CD4-positive, alpha-beta T cell treated with Interleukin-17A for 4 hours (primary cell): Measurements from ENCODE around the gene GOLGA6L6.
"Not testable (repeated sequence)": the region's sequence is repeated elsewhere in the genome, so short reads cannot be mapped to it uniquely, and the experiment has no call there.

ENCODE experiments used
- DNase-seq: peaks from one replicate; pipeline ENCODE4 v3.0.0-alpha.2; 2020; ENCODE audit warnings: mixed read lengths

Gene GOLGA6L6, protein sequence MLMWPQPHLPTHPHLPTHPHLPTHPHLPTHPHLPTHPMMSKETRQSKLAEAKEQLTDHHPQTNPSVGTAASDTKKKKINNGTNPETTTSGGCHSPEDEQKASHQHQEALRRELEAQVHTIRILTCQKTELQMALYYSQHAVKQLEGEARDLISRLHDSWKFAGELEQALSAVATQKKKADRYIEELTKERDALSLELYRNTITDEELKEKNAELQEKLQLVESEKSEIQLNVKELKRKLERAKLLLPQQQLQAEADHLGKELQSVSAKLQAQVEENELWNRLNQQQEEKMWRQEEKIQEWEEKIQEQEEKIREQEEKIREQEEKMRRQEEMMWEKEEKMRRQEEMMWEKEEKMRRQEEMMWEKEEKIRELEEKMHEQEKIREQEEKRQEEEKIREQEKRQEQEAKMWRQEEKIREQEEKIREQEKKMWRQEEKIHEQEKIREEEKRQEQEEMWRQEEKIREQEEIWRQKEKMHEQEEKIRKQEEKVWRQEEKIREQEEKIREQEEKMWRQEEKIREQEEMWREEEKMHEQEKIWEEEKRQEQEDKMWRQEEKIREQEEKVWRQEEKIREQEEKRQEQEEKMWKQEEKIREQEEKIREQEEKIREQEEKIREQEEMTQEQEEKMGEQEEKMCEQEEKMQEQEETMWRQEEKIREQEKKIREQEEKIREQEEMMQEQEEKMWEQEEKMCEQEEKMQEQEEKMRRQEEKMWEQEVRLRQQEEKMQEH

DNA sequence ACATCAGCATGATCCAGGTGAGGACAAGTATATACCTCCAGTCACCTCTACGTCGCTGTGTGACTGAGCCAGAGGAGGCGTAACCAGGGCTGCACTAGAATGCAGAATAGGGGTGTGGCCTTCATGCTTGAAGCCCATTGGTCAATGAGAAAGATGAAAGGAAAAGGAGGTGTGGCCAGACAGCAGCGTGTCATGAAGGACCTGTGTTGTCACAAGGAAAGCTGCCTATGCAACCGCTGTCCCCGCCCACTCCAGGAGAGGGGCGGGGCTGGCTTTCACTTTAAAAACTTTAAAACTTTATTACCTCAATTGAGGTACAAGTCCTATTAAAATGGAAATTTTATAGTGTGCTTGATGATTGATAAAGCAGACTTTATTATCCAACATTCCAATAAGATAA, at the start of gene GOLGA6L6:
TSS of gene GOLGA6L6 (minus strand) at position 101 of the 400 bp plus-strand sequence. CDS start at position 10, 91 bp downstream.
- not testable (repeated sequence) for DNase-seq

DNA sequence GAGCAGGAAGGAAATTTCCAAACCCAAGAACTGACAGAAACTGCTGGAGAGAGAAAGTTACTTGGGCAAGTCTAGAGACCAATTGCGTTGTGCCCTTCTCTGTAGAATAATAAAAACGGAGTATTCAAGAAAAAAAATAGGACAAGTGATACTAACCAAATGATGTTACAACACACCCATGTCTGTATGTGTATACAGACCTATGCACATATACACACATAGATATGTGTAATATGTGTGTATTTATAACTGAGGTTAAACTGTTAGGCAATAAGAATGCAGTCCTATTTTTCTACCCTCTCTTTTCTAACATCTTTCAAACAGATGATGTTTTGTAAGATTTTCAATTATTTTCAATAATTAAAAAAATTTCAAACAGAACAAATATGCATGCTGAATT, 48.5 kb upstream of the GOLGA6L6 start:
- DNase-seq = not testable (repeated sequence)

DNA sequence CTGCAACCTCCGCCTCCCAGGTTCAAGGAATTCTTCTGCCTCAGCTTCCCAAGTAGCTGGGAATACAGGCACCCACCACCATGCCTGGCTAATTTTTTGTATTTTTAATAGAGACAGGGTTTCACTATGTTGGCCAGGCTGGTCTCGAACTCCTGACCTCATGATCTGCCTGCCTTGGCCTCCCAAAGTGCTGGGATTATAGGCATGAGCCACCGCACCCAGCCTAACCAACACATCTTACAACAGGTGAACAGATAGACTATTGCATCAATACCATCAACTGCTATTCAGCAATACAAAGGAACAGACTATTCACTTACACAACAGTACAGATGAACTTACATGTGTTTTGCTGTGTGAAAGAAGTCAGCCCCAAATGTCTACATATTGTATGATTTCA, 45.2 kb upstream of the GOLGA6L6 start:
- not testable (repeated sequence) for DNase-seq

DNA sequence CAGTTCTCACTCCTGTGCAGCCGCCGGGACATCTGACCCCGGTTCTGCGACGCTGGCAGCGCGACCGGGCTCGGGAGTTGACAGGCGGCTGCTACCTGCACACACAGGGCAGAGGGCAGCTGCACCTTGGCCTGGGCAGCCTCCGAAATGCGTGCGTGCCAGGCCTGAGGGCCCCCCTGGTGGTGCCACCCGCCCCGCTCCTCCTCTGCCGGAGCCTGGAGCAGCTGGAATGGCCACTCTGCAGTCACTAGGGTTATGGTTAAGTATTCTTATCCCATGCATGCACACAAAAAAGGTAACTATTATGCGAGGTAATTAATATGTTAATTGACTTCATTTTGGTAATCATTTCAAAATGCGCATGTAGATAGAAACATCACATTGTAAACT, 41.1 kb upstream of the GOLGA6L6 start:
- DNase-seq = not testable (repeated sequence)

DNA sequence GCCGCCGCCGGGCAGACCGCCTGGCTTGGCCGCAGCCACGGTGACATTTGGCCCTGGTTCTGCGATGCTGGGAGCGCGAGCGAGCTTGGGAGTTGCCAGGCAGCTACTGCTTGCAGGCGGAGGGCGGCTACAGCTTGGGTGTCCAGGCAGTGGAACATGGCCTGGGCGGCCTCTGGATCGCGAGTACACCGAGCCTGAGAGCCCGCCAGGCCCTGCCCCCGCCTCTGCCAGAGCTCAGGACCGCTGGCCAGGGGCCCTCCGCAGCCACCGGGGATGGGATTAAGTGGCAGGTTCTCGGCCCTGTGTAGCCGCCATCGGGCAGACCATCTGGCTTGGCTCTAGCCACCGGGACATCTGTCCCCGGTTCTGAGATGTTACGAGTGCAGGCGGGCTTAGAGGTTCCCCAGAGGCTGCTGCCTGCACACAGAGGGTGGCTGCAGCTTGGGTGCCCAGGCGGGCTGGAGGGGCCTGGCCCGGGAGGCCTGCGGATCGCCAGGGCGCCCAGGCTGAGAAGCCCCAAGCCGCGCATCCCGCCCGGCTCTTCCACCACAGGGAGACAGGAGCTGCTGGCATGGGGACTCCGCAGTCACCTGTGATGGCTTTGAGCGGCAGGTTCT, 40.6 kb upstream of the GOLGA6L6 start:
- not testable (repeated sequence) for DNase-seq

DNA sequence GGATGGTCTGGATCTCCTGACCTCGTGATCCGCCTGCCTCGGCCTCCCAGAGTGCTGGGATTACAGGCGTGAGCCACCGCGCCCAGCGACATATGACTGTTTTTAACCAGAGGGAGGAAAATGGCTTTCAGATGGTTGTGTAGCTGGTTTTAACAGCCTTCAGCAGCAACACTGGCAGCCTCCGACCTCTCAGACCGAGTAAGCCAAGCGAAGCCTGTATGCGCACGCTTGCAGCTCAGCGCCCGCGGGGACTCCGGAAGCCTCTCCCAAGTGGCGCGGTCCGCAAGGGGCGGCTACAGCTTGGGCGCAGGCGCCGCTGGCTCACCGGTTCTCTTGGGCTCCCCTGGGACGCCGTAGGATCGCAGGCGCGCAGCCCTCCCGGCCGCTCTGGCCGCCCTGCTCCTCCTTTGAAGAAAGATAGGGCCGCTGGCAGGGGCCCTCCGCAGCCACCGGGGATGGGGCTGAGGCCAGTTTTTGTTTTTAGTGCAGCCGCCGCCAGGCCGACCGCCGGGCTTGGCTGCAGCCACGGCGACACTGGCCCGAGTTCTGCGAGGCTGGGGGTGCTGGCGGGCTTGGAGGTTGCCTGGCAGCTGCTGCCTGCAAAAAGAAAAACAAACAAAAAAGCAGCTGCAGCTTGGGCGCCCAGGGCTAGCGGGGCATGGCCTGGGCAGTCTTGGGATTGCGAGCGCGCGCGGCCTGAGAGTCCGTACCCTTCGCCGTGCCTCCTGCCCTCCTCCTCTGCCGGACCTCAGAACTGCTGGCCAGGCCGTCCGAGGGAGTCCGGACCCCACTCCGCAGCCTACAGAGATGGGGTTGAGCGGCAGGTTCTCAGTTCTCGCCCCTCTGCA, 39.9 kb upstream of the GOLGA6L6 start:
- DNase-seq = not testable (repeated sequence)

DNA sequence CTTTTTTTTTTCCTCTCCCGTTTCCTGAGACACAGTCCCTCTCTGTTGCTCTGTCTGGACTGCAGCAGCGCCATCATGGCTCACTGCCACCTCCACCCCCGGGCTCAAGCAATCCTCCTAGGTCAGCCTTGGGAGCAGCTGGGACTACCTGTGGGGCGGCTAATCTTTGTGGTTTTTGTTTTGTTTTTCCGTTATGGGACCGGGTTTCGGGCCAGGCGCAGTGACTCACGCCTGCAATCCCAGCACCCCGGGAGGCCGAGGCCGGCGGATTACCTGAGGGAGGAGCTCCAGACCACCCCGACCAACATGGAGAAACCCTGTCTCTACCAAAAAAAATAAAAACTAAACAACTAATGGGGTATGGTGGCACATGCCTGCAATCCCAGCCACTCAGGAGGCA, 38.1 kb upstream of the GOLGA6L6 start:
- not testable (repeated sequence) for DNase-seq

DNA sequence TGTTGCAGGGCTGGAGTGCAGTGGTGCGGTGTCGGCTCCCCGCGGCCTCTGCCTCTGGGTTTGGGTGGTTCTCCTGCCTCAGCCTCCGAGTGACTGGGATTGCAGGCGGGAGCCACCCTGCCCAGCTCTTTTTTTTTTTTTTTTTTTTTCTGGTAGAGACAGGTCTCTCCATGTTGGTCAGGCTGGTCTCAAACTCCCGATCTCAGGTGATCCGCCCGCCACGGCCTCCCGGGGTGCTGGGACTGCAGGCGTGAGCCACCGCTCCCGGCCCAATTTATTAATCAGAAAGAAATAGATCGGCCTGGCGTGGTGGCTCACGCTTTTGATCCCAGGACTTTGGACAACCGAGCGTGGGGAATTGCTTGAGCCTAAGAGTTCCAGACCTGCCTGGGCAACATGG, 9.7 kb upstream of the GOLGA6L6 start:
- not testable (repeated sequence) for DNase-seq

DNA sequence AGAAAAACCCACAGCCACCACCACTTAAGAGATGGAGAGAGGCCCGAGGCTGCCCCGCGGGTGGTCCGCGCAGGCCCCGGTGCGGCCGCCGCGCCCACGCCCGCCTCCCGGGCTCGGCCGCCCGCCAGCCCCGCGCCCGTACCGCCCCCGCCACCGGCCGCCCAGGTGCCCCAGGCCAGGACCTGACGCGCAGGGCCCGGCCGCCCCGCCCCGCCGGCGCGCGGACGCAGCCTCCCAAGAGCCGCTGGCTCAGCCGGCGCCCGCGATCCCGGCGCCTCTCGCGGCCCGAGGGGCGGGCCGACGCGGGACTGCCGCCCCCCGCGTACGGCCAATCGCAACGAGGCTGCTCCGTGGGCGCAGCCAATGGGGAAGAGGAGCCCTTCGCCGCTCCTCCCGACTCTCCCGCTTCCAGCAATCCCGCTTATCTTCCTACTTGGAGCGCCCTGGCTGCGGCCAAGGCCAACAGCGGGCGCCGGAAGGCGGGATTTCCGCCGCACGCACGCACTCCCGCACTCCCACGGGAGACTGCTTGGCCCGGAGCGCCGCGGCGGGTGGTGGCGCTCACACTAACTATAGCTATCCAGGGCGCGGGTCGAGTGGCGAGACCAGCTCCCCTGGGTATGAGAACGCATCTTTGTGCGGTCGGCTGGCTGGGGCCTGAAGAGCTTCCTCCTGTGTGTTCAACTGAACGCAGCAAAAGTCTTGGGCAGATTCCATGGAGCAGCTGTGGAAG, 35.5 kb downstream of the GOLGA6L6 start:
- not testable (repeated sequence) for DNase-seq

DNA sequence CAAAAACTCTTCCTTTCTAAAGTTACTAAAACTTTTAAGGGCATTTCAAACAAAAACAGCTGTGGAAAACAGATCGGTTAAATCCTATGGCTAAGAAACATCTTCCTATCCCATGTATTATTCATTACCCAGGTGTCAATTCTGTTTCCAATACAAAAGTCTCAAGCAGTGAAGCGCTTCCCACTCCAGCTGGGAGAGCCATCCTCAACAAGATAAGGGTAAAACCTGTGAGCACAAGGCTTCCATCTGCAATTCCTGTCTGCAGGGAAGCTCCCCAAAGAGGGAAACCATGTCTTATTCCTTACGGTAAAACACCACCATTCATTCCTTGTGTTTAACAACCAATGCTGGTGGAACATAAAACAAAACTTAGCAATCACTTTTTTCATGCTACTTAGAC, 38.8 kb downstream of the GOLGA6L6 start:
- DNase-seq = not testable (repeated sequence)

DNA sequence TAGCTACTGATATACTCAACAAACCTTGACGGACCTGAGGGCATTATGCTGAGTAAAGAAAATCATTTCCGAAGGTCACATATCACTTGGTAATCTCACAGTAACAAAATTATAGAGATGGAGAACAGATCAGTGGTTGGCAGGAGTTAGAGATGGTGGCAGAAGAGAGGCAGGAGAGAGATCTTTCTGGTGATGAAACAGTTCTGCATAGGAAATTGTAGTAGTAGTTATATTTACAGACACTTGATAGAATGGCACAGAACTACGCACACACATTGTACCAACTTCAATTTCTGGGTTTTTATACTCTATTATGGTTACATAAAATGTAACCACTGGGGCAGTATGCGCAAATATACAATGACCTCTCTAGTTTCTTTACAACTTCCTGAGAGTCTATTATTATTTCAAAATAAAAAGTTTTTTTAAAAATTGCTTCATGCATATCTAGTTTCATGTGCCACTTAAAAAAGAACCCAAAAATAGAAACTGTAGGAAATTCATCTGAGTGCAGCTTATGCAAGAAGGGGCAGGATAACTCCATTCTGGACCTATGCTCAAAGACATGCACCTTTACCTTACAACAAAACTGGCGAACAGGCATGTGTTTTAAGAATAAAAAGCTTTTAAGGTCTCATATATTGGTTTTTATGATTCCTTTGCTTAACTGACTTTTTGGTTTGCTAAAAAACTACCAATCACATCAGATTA, 39.9 kb downstream of the GOLGA6L6 start:
- DNase-seq = not testable (repeated sequence)

DNA sequence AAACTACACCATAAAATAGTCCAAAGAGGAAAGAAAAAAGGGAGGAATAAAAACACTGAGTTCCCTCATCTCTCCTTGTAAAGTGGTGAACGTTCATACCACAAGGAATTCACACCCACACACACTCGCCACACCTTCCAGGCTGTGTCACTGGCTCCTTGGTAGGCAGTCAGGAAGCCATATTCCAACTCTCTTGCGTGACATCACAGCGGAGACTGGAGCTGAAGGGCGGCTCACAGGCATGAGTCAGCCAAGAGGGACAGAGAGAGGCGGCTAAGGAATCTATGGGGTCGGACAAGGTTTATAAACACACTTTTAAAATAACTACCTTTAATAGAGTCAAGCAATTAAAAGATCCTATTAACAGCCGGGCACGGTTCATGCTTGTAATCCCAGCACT, 43.8 kb downstream of the GOLGA6L6 start:
- not testable (repeated sequence) for DNase-seq

DNA sequence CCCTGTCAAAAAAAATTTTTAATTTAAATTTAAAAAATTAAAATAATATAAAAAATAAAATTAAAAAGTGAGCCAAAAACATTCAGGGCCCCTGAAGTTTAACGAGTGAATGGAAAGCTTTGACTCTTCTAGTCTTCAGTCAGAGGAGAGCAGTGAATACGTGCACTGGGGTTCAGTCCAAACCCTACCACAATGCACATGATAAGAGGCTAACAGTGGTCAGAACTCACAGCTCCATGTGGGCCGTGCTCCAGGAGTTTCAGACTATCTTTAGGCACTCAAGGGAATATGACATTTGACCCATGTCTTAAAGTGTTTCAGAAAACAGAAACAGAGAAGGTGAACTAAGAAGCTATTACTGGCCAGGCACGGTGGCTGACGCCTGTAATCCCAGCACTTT, 48.6 kb downstream of the GOLGA6L6 start:
- not testable (repeated sequence) for DNase-seq

DNA sequence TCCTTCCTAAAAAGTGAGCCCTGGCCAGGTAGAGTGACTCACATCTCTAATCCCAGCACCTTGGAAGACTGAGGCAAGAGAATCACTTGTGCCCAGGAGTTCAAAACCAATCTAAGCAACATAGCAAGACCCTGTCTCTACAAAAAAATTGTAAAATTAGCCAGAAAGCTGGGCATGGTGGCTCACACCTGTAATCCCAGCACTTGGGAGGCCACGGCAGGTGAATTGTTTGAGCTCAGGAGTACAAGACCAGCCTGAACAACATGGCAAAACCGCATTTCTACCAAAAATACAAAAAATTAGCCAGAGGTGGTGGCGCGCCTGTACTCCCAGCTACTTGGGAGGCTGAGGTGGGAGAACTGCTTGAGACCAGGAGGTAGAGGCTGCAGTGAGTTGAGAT, 49.0 kb downstream of the GOLGA6L6 start:
- not testable (repeated sequence) for DNase-seq

DNA sequence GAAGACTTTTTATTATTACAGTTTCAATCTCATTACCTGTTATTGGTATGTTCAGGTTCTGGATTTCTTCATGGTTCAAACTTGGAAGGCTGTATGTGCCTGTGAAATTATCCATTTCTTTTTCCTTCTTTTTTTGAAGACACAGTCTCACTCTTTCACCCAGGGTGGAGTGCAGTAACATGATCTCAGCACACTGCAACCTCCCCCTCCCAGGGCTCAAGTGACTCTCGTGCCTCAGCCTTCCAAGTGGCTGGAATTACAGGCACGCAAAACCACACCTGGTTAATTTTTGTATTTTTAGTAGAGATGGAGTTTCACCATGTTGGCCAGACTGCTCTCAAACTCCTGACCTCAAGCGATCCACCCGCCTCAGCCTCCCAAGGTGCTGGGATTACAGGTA, 52.3 kb downstream of the GOLGA6L6 start:
- DNase-seq = not testable (repeated sequence)
